Erythroblast (primary cell): ENCODE results near the gene ZCWPW1.

Experiments
- DNase-seq, 2 experiments: peaks; one replicate each; lab custom pipeline; 2025; lab: John Stamatoyannopoulos, UW
- GATA1 ChIP-seq: IDR thresholded peaks from 2 replicates; pipeline ENCODE4 v1.6.1; 2011; ENCODE audit warnings: low read depth, mild to moderate bottlenecking, control low read depth, low read length, moderate library complexity
- POLR2A ChIP-seq: IDR thresholded peaks from 2 replicates; pipeline ENCODE4 v1.6.1; 2011; ENCODE audit warnings: mild to moderate bottlenecking, low read length

Gene ZCWPW1

DNA sequence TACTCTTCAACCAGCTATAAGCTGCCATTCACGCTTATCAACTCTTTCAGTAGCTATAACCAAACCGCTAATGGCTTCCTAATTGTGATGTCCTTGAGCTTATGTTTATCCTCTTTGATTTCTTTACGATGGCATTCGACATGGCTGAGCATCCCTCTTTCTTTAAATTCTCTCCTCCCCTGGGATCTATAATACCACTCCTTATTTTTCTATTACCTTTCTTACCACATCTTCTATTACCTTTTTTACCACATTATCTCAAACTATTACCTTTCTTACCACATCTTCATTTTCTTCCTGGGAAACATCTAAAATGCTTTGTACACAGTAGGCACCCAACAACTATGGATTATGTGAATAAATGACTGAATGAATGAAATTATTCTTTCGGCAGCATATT is 13.1 kb downstream of the ZCWPW1 start:
- no peak for DNase-seq
- TF ChIP-seq GATA1 (no peak), POLR2A (no peak)

DNA sequence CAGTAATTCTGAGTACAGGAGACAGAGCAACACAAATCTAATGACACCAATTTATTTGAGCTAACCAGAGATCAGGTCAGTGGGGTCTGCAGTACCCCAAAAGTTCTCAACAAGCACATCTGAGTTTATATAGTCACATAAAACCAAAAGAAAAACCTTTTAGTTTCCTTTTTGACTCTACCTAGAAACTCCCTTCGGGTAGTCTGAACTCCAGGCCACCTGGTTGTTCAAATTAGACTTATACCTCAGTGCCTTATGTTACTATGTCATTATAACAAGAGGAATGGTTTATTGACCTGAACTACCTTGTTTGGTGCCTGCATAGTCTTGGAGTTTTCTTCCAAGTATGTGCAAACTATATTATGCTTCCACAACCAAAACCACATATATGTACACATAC is 14.6 kb downstream of the ZCWPW1 start:
- DNase-seq, result no peak
- TF ChIP-seq POLR2A (no peak), GATA1 (no peak)

DNA sequence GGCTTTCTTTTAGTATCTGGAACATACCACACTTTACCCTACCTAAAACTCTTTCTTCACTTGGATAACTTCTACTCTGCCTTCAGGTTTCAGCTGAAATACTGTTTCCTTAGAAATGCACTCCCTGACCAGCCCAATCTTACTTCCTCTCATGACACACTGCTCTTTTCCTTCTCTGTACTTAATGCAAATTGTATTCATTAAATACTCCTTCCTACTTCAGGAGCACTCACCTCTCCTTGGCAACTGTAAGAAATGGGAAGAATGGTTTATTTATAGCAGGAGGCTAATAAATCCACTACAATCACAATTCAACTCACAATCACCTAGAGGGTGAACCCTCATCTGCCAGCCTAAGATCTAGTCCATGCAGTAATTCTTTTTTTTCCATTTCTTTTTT is 15.2 kb downstream of the ZCWPW1 start:
- TF ChIP-seq POLR2A, result no peak
- no peak for TF ChIP-seq GATA1
- DNase-seq, result no peak

DNA sequence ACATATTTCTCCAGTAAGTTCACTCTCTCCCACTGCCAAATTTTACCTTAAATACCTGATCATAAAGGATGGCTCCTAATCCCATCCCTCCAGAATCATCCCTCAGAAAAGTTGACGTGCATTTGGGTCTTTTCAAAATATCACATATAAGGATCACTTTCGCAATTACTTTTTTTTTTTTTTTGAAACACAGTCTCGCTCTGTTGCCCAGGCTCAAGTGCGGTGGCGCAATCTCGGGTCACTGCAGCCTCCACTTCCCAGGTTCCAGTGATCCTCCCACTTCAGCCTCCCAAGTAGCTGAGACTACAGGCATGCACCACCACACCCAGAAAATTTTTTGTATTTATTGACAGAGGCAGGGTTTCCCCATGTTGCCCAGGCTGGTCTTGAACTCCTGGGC is 17.4 kb downstream of the ZCWPW1 start:
- no peak for DNase-seq
- TF ChIP-seq GATA1 (no peak), POLR2A (no peak)

DNA sequence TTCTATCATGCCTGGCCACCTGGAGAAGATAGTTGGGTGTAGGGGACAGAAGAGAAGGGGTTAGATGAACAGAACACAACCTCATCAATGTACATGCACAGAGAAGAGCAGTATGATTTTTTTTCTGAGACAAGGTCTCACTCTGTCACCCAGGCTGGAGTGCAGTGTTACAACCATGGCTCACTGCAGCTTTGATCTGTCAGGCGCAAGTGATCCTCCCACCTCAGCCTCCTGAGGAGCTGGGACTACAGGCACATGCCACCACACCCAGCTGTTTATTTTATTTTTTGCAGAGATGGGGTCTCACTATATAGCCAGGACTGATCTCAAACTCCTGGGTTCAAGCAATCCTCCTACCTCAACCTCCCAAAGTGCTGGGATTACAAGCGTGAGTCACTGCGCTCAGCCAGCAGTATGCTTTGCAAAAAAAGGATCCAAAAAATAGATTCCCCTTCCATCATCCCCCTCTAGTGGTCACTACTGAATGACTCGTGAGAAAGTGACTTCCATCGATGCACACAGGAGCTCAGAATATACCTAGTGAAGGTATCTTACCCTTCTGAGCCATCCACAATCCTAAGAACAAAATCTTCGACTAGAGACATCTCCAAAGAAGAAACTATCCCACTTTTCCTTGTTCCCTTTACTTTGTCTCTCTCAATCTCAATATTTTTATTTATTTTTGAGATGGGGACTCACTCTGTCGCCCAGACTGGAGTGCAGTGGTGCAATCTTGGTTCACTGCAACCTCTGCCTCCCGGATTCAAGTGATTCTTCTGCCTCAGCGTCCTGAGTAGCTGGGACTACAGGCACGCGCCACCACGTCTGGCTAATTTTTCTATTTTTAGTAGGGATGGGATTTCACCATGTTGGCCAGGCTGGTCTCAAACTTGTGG is 21.0 kb downstream of the ZCWPW1 start:
- peak; percentile 60 to 78 for DNase-seq
- TF ChIP-seq GATA1 (no peak), POLR2A (no peak)

DNA sequence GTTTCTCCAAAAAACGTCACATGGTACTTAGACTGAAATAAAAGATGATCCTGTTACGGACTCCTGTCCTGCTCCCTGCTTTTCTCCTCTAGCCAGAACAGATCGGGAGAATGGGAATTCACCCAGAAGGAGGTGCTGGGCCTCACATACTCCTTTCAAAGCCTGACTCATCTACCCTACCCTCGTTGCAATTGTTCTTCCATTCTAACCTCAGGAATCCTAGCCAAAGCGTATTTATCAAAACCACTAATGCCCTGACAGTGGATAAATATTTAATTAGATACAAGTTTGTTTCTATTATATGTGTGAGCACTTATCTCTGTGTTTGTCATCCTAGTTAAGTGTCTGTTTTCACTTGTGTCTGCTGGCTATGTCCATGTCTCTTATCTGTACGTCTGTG is 21.7 kb downstream of the ZCWPW1 start:
- TF ChIP-seq POLR2A (no peak), GATA1 (no peak)
- no peak for DNase-seq

DNA sequence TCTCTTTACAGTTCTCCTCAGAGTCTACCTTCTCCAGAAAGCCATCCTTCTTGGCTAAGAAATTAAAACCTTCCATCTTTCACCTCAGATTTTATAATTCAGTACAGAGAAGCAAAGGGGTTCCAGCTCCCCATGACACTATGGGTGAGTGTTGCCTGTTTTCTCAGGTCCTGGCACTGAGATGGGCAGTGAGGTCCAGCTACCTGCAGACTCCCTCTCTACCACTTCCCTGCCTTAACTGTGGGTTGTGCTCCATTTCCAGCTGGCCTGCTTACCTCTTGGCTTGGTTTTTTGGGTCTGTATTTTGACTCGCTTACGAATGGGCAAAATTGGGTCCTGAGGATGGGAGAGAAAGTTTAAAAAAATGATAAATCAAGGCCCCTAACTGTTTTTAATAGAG is 26.3 kb downstream of the ZCWPW1 start:
- no peak for TF ChIP-seq POLR2A
- no peak for TF ChIP-seq GATA1

DNA sequence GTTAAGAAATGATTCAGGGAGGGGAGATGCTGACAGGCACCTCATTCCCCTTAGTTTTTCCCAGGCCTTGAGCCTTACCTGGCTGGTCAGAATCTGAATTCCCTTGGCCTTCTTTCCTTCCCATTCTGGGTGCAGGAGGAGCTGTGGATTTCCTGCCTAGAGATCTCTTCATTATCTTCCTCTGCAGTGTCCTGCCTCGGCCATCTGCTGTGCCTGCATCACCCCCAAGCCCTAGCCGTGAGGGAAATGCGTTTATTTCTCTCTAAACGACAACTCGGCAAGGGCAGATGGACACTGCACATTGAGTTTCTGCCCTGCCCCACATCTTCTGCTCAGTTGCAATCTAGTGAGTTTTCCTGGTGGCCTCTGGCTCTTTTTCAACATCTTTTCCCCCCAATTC is 26.7 kb downstream of the ZCWPW1 start:
- TF ChIP-seq POLR2A (no peak), GATA1 (no peak)
- DNase-seq, result no peak

More for the DNA sequence above, 26.3 kb downstream of the ZCWPW1 start:
- no peak for DNase-seq

DNA sequence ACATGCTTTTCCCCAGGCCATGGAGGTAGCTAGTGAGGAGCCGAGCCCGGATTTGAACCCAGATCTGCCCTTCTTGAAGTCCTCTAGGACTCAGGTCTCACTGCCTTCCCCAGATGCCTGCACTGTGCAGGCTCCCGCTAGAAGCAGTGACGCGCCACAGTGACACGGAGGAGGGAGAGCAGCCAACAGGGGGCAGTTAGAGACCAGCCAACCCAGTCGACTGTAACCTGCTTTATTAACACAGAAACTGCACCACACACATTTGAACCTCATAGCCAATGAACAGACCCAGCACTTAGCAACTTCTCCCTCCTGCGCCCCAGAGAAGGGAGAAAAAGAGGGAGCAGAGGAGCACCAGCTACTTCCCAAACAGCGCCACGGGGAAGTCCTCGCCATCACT is 27.8 kb downstream of the ZCWPW1 start:
- TF ChIP-seq GATA1, result no peak
- TF ChIP-seq POLR2A, result no peak
- peak; percentile 61 for DNase-seq

DNA sequence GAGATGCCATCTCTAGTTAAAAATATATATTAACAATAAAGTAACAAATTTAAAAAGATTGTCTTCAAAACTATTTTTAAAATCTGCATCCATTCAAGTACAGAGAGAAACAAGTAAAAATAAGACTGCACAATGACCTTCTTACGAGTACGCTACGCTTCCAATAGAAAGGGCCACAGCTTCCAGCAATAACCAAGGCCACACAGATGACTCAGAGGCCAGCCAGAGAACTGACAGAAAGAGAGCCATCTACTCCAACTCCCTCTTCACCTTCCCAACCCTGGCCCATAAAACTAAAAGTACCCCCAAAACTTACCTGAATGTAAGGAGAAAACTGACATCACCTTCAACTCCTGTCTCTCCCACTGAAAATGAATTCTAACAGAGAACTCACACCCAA is 28.5 kb downstream of the ZCWPW1 start:
- TF ChIP-seq GATA1, result no peak

DNA sequence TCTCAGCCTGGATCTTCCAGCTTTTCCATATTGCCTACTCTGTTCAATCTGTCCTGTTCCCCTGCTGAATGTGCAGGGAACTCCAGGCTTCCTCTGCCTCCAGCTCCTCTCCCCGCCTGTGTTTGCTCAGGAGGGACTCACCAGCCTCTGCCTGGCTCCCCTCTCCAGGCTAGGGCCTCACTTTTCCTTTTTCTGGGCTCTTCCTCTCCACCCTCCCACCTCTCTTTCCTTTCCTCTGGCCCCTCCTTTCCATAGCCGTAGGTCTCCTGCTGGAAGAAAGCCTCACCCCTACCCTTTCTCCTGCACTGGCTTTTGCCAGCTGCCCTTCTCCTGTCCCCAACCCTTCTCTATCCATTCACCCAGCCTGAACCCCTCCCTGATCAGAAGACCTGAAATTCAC is 30.3 kb downstream of the ZCWPW1 start:
- DNase-seq, result no peak

More for the DNA sequence above, 28.5 kb downstream of the ZCWPW1 start:
- DNase-seq, result no peak

DNA sequence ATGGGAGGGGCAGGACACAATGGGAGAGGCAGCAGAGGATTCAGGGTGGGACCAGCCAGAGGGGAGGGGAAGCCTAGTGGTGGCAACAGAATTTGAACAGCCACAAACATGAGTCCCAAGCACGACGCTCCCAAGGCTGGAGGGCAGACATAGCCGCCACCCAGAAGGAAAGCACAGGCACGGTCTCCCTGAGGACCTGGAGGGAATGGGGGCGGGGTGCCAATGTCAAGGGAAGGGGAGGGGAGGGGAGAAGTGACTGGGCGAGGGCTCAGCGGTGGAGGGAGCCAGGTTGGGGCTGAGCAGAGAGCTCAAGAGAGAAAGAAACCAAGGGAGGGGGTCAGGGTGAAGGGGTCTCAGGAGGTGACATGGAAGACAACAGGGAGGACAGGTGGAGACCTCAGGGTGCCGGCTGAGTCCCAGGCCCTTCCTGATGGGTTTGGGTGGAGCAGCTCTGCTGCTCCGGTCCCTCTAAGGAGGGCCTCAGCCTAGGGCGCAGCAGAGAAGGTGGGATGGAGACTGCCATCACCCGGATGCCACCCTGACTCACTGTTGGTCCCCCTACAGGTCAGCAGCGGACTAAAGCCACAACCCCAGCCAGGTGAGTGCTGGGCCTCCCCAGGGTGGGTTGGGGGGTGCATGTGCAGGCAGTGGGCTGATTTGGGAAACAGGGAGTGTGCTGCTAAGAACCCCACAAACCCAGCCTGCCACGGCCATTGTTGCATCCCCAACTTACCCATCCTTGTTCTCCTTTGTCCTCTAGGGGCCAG is 31.0 kb downstream of the ZCWPW1 start:
- DNase-seq, result no peak
- no peak for TF ChIP-seq POLR2A

More for the DNA sequence above, 30.3 kb downstream of the ZCWPW1 start:
- TF ChIP-seq GATA1 (no peak), POLR2A (no peak)

DNA sequence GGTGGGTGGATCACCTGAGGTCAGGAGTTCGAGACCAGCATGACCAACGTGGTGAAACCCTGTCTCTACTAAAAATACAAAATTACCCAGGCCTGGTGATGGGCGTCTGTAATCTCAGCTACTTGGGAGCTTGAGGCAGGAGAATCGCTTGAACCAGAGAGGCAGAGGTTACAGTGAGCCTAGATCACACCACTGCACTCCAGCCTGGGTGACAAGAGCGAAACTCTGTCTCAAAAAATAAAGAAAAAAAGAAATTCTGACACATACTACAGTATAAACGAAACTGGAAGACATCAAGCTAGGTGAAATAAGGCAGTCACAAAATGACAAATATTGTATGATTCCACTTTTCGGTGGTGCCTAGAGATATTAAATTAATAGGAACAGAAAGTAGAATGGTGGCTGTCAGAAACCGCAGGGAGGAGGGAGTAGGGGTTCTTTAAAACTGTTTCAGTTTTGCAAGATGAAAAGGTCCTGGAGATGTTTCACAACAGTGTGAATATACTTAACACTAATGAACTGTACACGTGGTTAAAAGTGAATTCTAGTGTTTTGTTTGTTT is 32.0 kb downstream of the ZCWPW1 start:
- no peak for DNase-seq
- TF ChIP-seq POLR2A (no peak), GATA1 (no peak)

DNA sequence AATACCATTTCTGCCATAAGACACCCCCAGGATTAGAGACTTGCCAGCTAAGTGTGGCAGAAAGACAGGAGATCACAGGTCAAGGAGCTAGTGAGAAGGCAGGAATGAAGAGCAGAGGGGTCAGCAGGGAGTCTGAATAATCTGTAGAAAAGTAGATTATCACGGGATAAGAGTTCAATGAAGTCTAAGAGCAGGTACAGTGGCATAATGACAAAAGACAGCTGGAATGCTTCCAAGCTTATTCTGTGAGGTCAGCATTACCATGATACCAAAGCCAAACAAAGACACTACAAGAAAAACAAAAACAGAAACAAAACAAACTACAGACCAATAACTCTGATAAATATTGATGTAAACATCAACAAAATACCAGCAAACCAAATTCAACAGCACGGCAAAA is 34.4 kb downstream of the ZCWPW1 start:
- TF ChIP-seq POLR2A (no peak), GATA1 (no peak)
- DNase-seq, result no peak
